NCI-H2227 treated with DMSO at 0.1 percent for 48 hours (cell line): Measurements from ENCODE around the gene TAF1L.
A peak's percentile ranks its signal among the peaks of the same experiment; 100 is the strongest.

Experiments
- DNase-seq: peaks from one replicate; lab custom pipeline; 2025; lab: John Stamatoyannopoulos, UW

The TAF1L gene

DNA sequence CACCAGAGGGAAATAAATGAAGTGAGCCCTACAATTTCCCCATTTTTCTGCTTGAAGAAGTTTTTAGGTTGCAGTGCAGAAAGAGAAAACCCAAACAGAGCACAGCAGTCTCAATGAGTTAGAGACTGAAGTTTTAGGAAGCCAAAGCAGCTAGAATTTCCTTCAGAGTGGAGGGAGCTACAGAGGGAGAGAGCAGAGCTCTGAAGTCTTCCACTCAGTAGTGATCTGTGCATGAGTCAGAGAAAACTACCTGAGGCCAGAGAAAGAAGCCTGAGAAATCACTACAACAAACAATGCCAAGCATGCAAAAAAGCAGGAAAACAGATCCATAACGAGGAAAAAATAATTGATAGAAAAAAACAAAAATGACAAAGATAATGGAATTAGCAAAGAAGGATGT lies 44.6 kb downstream of the TAF1L start:
- no peak for DNase-seq

DNA sequence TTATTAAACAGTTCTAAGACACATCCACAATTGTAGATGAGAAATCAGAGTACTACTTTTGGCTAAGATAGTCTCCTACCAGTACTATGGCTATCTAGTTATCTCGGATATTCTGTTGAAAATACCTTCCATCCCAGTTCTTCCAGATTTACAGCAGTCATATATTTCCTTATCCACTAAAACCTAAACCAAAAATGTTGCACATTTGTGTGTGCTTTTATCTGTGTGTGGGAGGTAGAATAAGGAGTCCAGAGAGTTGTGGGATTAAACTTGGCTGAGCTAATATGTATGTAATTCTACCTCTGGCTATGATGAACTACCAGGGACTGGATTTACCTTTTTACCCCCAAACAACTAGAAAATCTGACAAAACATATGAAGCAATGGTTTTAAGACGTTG lies 45.0 kb downstream of the TAF1L start:
- DNase-seq: no peak

DNA sequence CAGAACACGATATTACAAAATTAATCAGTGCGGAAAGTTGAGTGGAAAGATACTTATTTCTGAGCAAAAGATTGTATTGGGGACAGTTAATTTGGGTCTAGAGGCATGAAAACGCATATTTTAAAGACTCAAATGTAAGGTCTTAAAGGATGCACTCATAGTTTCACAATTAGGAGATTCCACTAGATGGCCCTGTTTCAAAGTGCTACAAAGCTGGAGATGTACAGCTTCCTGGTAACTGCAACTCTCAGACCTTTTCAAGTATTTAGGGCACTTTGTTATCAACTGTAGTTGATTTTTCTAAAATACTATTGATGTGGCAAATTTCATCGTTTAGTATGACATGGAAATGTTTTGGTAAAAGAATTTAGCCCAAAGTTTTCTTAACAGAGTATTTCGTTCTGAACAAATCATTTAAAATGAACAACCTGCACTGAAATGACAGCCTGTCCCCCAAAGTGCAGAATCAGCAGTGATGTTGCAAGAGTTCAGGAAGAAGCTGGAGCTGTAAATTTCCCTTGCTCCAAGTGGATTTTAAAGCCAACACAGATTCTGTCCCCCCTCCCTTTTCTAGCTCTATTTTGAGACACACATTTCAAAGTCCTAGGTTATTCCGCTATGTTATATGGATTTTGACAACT lies 46.3 kb downstream of the TAF1L start:
- no peak for DNase-seq

DNA sequence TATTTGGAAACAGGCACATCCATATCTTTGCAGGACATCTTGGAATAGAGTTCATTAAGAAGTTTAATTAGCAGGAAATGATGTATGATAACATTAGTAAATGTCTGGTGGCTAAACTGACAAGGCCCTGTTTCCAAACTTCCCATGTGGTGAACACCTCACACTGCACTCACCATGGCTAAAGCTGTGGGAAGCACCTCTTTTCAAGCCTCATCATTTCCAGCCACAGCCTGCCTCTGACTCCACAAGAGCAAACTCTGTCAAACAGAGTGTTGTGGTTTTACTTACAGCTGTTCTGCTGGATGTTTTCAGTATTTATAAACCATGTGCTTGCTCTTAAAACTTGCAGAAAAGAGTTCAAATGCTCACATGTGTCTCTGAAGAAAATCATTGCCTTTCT lies 47.6 kb downstream of the TAF1L start:
- no peak for DNase-seq

DNA sequence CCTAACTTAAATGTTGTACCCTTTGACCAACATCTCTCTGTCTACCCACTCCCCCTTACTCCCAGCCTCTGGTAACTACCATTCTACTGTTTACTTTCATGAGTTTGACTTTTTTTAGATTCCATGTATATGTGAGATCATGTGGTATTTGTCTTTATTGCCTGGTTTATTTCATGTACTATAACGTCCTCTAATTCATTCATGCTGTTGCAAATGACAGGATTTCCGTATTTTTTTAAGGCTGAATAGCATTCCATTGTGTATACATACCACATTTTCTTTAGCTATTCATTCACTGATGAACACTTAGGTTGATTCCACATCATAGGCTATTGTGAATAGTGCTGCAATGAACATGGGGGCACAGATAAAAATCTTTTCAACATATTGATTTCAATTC lies 50.7 kb downstream of the TAF1L start:
- DNase-seq: no peak

DNA sequence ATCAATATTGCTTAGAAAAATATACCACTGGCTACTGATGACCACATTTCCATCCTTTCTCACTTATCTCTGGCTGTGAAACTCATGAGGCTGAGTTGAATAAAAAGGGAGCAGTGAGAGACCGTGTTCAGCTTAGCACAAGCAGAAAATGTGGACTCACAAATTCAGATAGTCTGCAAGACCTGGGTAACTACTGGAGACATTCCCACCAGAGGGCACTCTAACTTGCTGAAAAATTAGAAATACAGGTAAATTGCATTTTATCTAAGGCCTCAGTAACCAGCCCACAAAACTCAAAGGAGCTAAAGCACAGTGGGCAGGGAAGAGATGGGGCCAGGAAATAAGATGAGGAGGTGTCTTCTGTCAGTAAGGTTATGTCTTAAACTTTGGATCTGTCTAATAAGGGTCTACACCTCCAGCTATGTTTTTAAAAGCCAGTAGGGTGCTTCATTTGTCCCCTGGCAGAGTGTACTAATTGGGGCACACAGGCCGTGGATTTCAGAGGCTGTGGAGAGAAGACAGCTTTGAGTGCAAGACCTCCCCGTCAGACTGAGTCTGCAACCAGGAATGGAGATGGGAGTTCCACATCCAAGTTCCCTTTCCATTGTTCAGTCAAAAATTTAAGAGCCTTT lies 53.8 kb downstream of the TAF1L start:
- DNase-seq: no peak

DNA sequence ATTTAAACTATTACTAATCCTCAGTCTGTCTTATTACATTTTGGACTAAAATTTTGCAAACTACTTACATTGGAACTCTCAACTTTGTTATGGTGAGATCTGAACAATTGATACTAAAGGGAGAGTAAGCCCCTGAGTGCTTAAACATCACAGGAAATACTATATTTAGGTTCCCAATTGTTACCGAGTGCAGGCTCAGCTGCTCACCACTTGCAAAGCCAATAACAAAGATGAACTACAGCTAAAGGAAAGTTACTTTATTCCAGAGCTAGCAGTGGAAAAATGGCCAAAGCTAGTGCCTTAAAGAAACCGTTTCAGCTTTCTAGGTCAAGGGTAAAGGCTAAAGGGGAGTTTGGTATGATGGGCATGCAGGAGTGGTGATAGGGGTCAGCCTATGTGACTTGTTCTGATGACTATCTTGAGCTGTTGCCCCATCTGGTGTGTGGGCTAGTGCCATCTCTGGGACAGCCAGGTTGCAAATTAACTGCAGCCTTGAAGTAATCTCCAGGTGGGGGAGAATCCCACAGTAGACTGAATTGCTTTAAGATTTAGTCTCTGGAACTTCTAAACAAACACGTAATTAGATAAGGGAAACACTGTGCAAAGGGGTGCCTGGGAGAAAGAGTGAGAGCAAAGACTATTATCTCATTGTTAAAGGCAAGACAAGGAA lies 54.7 kb downstream of the TAF1L start:
- DNase-seq: no peak

DNA sequence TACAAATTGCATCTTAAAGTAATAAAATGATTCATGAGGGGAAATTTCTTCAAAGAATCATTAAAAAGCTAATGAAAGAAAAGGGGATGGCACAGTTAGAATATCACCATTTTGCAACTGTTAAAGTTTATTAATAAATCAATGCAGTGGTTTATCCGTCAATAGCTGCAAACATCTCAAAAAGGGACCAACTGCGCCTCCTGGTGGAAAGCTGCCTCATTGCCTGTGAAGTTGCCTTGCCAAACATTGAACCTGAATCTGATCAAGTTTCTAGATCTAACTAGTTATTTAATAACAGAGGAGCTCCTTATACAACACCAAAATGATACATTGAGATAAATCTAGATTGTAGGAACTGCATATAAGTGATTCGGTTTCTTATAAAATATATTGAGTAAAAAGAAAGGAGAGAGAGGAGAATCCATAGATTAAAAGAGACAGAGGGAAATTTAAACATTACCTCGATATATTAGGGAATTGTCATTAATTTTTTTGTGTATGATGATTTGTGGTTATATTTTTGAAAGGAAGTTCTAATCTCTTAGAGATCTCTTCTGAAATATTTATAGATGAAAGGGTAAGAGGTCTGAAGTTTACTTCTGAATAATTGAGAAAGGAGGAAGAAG lies 55.6 kb downstream of the TAF1L start:
- peak; percentile 6 for DNase-seq
